Smooth muscle cell (in vitro differentiated cells): ENCODE results near the gene SLC43A3. TPM values are rescaled to one million over a fixed set of nuclear protein-coding genes. Genes with fewer than 3 reads are reported as not detected.

Experiments
- DNase-seq: peaks from one replicate; lab custom pipeline; 2025; ENCODE audit not compliant: unreplicated experiment; lab: John Stamatoyannopoulos, UW
- H2AFZ ChIP-seq: fragments of 200-600 bp; sonication (generic); 2 replicates; pipeline ENCODE4 v1.6.0; 2016; ENCODE audit warnings: antibody characterized with exemption, low read depth, mild to moderate bottlenecking
- H3F3A ChIP-seq: fragments of 200-600 bp; sonication (generic); 2 replicates; pipeline ENCODE4 v1.6.0; 2017; ENCODE audit warnings: antibody characterized with exemption, low read depth
- H3K27ac ChIP-seq: fragments of 200-600 bp; sonication (generic); 2 replicates; pipeline ENCODE4 v1.5.1; 2016; ENCODE audit warnings: low read depth, mild to moderate bottlenecking
- H3K27me3 ChIP-seq: fragments of 200-600 bp; sonication (generic); 2 replicates; pipeline ENCODE4 v1.6.1; 2016; ENCODE audit warnings: low read depth, mild to moderate bottlenecking
- H3K36me3 ChIP-seq: fragments of 200-600 bp; sonication (generic); 2 replicates; pipeline ENCODE4 v1.5.1; 2016; ENCODE audit warnings: low read depth
- H3K4me1 ChIP-seq: fragments of 200-600 bp; sonication (generic); 2 replicates; pipeline ENCODE4 v1.5.1; 2016; ENCODE audit warnings: low read depth
- H3K4me2 ChIP-seq: fragments of 200-600 bp; sonication (generic); 2 replicates; pipeline ENCODE4 v1.6.0; 2016; ENCODE audit warnings: mild to moderate bottlenecking
- H3K4me3 ChIP-seq: fragments of 200-600 bp; sonication (generic); 2 replicates; pipeline ENCODE4 v1.5.1; 2016; ENCODE audit warnings: mild to moderate bottlenecking
- H3K79me2 ChIP-seq: fragments of 200-600 bp; sonication (generic); 2 replicates; pipeline ENCODE4 v1.6.0; 2016; ENCODE audit warnings: low read depth, mild to moderate bottlenecking
- H3K9ac ChIP-seq: fragments of 200-600 bp; sonication (generic); 2 replicates; pipeline ENCODE4 v1.6.0; 2016; ENCODE audit warnings: low read depth
- H3K9me3 ChIP-seq: fragments of 200-600 bp; sonication (generic); replicated peaks from 2 replicates; pipeline ENCODE4 v1.5.1; 2016; ENCODE audit warnings: low read depth
- H4K20me1 ChIP-seq: fragments of 200-600 bp; sonication (generic); 2 replicates; pipeline ENCODE4 v1.6.0; 2016; ENCODE audit warnings: low read depth
- WGBS: methylation state at CpG from one replicate; pipeline ENCODE4 v1.1.7; 2016; ENCODE audit warnings: low lambda C conversion rate; 5-methylcytosine and 5-hydroxymethylcytosine counted together
- polyA plus RNA-seq: library from polyadenylated mRNA; unstranded; fragments of >200 nt; fragmentation: Nextera tagmentation; extraction: Ambion mirVana; gene quantifications from 2 replicates; pipeline ENCODE4 v1.2.1, GENCODE V29; 2016
- small RNA-seq: library from RNA; depleted of rRNA; stranded (forward); fragments of <200 nt; gene quantifications from one replicate; pipeline ENCODE3, GENCODE V24; 2014
- total RNA-seq: library from RNA; depleted of rRNA; stranded (reverse); fragments of >200 nt; gene quantifications from 2 replicates; pipeline ENCODE4 v1.2.3, GENCODE V29; 2014
- TF ChIP-seq, protein P1 (sequence below): fragments of 200-600 bp; sonication (generic); IDR thresholded peaks from 2 replicates; pipeline ENCODE4 v1.5.1; 2017; ENCODE audit warnings: borderline replicate concordance, mild to moderate bottlenecking, antibody characterized with exemption; ENCODE audit not compliant: insufficient read depth, poor library complexity, severe bottlenecking

The SLC43A3 gene
- total and polyA plus RNA-seq, 2 experiments from 2014 or later = 9.3 to 12.8 TPM

- H3F3A ChIP-seq = peaks cover 17% of the 10 kb centered on the region
- no peaks in the 10 kb centered on the region for H3K79me2 ChIP-seq
- no peak overlapping the region for H3K4me3 ChIP-seq
- H3K9ac ChIP-seq = no peak overlapping the region
- peaks cover 27% of the 10 kb centered on the region for H3K4me1 ChIP-seq
- H2AFZ ChIP-seq = no peak overlapping the region
- no peak overlapping the region for H3K4me2 ChIP-seq
- H4K20me1 ChIP-seq = no peaks in the 10 kb centered on the region
- peak overlapping the region; percentile 44 for H3K27ac ChIP-seq
- no peaks in the 10 kb centered on the region for H3K9me3 ChIP-seq
- DNase-seq = no peak
- no peaks in the 10 kb centered on the region for H3K36me3 ChIP-seq
- WGBS = 53% methylated on average over 9 of the region's 9 CpGs
- TF ChIP-seq, protein P1, sequence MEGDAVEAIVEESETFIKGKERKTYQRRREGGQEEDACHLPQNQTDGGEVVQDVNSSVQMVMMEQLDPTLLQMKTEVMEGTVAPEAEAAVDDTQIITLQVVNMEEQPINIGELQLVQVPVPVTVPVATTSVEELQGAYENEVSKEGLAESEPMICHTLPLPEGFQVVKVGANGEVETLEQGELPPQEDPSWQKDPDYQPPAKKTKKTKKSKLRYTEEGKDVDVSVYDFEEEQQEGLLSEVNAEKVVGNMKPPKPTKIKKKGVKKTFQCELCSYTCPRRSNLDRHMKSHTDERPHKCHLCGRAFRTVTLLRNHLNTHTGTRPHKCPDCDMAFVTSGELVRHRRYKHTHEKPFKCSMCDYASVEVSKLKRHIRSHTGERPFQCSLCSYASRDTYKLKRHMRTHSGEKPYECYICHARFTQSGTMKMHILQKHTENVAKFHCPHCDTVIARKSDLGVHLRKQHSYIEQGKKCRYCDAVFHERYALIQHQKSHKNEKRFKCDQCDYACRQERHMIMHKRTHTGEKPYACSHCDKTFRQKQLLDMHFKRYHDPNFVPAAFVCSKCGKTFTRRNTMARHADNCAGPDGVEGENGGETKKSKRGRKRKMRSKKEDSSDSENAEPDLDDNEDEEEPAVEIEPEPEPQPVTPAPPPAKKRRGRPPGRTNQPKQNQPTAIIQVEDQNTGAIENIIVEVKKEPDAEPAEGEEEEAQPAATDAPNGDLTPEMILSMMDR = no peak
- peaks cover 4% of the 10 kb centered on the region for H3K27me3 ChIP-seq
These were observed 68.4 kb downstream of the SLC43A3 start for GRCh38 chr11:57358543-57358961.

DNA sequence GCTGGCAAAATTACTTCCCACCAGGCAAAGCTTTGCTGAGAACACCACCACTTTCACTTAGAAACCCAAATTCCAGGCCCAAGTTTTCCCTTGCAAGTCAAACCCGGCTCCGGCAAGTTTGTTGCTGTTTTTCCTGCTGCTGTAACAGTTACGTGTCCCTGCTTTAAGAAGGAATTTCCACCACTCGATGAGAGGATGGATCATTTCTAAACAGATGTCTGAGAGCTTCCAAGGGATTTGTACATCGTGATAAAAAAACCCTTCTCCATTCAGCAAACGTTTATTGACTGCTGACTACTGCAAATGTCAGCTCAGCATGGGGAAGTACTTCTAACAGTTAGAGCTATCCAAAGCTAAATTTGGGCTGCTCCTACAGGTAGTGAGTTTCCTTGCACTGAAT is 69.1 kb downstream of the SLC43A3 start:
- WGBS = 25% methylated on average over 6 of the region's 6 CpGs
- H3K36me3 ChIP-seq = no peaks in the 10 kb centered on the region
- no peak for DNase-seq
- H3K4me3 ChIP-seq = no peak overlapping the region
- H3K27me3 ChIP-seq = peaks cover 4% of the 10 kb centered on the region
- H3K4me2 ChIP-seq = peak overlapping the region; percentile 56
- peaks cover 34% of the 10 kb centered on the region for H3K4me1 ChIP-seq
- no peaks in the 10 kb centered on the region for H4K20me1 ChIP-seq
- no peaks in the 10 kb centered on the region for H3K79me2 ChIP-seq
- H3F3A ChIP-seq = peaks cover 17% of the 10 kb centered on the region
- no peak overlapping the region for H2AFZ ChIP-seq
- TF ChIP-seq, protein P1 = no peak
- no peaks in the 10 kb centered on the region for H3K9me3 ChIP-seq
- H3K9ac ChIP-seq = no peak overlapping the region
- H3K27ac ChIP-seq = peak overlapping the region; percentile 44

DNA sequence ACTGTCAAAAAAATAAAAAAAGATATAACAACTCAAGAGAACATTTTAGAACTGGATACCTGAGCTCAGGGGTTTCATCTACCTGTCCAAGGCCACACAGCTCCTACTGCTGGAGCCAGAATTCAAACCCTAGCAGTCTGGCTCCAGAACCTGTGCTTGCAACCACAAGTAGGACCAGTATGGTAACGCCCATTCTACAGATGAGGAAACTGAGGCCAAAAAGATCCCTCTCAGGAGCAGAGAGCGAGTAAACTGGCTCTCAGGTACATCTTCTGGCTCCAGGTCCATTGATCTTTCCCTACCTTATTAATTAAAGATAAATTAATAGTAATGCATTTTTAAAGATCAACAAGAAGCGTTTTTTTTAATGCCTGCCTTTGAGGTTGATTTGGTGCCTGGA is 69.6 kb downstream of the SLC43A3 start:
- TF ChIP-seq, protein P1 = no peak
- no peaks in the 10 kb centered on the region for H3K36me3 ChIP-seq
- peak overlapping the region; percentile 56 for H3K4me2 ChIP-seq
- 91% methylated on average over 3 of the region's 3 CpGs for whole genome bisulfite sequencing
- no peak overlapping the region for H3K9ac ChIP-seq
- DNase-seq = no peak
- H2AFZ ChIP-seq = no peak overlapping the region
- H3F3A ChIP-seq = peaks cover 17% of the 10 kb centered on the region
- no peaks in the 10 kb centered on the region for H3K79me2 ChIP-seq
- peaks cover 35% of the 10 kb centered on the region for H3K4me1 ChIP-seq
- peak overlapping the region; percentile 44 for H3K27ac ChIP-seq
- no peak overlapping the region for H3K4me3 ChIP-seq
- no peaks in the 10 kb centered on the region for H3K9me3 ChIP-seq
- H3K27me3 ChIP-seq = peaks cover under 1% of the 10 kb centered on the region
- no peaks in the 10 kb centered on the region for H4K20me1 ChIP-seq

Small RNA genes lying within 50 kb of the gene (small RNA-seq; reads per million reads assigned to genes)
- not detected for gene RNA5SP341

Other genes starting within 250 kb of the SLC43A3 start
- 0.18 TPM in 1 of 2 replicates, not detected in the other for gene LRRC55, start 245.2 kb downstream of the SLC43A3 start, total RNA-seq
- gene LRRC55, start 245.2 kb downstream of the SLC43A3 start, polyA plus RNA-seq = 0.04 and 0.10 TPM in 2 replicates
- gene APLNR, start 189.9 kb downstream of the SLC43A3 start, total RNA-seq = 98.5 and 103 TPM in 2 replicates
- gene APLNR, start 189.9 kb downstream of the SLC43A3 start, polyA plus RNA-seq = 121 and 214 TPM in 2 replicates
- 39.0 and 46.3 TPM in 2 replicates for gene TNKS1BP1, start 102.2 kb downstream of the SLC43A3 start, total RNA-seq
- 86.3 and 118 TPM in 2 replicates for gene TNKS1BP1, start 102.2 kb downstream of the SLC43A3 start, polyA plus RNA-seq
- 57.6 and 64.9 TPM in 2 replicates for gene SSRP1, start 91.2 kb downstream of the SLC43A3 start, total RNA-seq
- gene SSRP1, start 91.2 kb downstream of the SLC43A3 start, polyA plus RNA-seq = 46.0 and 53.2 TPM in 2 replicates
- not detected in 2 replicates for gene P2RX3, start 88.8 kb downstream of the SLC43A3 start, total RNA-seq
- gene P2RX3, start 88.8 kb downstream of the SLC43A3 start, polyA plus RNA-seq = 0.19 TPM in 1 of 2 replicates, not detected in the other
- not detected in 2 replicates for gene PRG3, start 46.0 kb downstream of the SLC43A3 start, total RNA-seq
- gene PRG3, start 46.0 kb downstream of the SLC43A3 start, polyA plus RNA-seq = not detected in 2 replicates
- not detected in 2 replicates for gene PRG2, start 36.5 kb downstream of the SLC43A3 start, total RNA-seq
- not detected in 2 replicates for gene PRG2, start 36.5 kb downstream of the SLC43A3 start, polyA plus RNA-seq
- 0.18 TPM in 1 of 2 replicates, not detected in the other for gene RTN4RL2, start 33.4 kb upstream of the SLC43A3 start, total RNA-seq
- 0.34 and 0.76 TPM in 2 replicates for gene RTN4RL2, start 33.4 kb upstream of the SLC43A3 start, polyA plus RNA-seq
- gene SLC43A1, start 88.6 kb upstream of the SLC43A3 start, total RNA-seq = 1.3 and 9.4 TPM in 2 replicates
- 7.3 and 7.4 TPM in 2 replicates for gene SLC43A1, start 88.6 kb upstream of the SLC43A3 start, polyA plus RNA-seq
- 31.1 and 34.2 TPM in 2 replicates for gene TIMM10, start 103.6 kb upstream of the SLC43A3 start, total RNA-seq
- 108 and 110 TPM in 2 replicates for gene TIMM10, start 103.6 kb upstream of the SLC43A3 start, polyA plus RNA-seq
- not detected in 2 replicates for gene SMTNL1, start 110.5 kb upstream of the SLC43A3 start, total RNA-seq
- gene SMTNL1, start 110.5 kb upstream of the SLC43A3 start, polyA plus RNA-seq = not detected in 2 replicates
- 14.4 and 15.1 TPM in 2 replicates for gene UBE2L6, start 140.6 kb upstream of the SLC43A3 start, total RNA-seq
- 28.2 and 28.8 TPM in 2 replicates for gene UBE2L6, start 140.6 kb upstream of the SLC43A3 start, polyA plus RNA-seq
- 31.0 and 47.8 TPM in 2 replicates for gene SERPING1, start 170.6 kb upstream of the SLC43A3 start, total RNA-seq
- gene SERPING1, start 170.6 kb upstream of the SLC43A3 start, polyA plus RNA-seq = 80.3 and 95.8 TPM in 2 replicates
- gene YPEL4, start 222.8 kb upstream of the SLC43A3 start, total RNA-seq = 0.18 and 2.5 TPM in 2 replicates
- gene YPEL4, start 222.8 kb upstream of the SLC43A3 start, polyA plus RNA-seq = 2.0 and 2.9 TPM in 2 replicates
- gene CLP1, start 230.6 kb upstream of the SLC43A3 start, total RNA-seq = 18.3 and 23.0 TPM in 2 replicates
- 18.0 and 19.7 TPM in 2 replicates for gene CLP1, start 230.6 kb upstream of the SLC43A3 start, polyA plus RNA-seq
- gene ZDHHC5, start 241.0 kb upstream of the SLC43A3 start, total RNA-seq = 37.2 and 38.0 TPM in 2 replicates
- gene ZDHHC5, start 241.0 kb upstream of the SLC43A3 start, polyA plus RNA-seq = 33.2 and 34.5 TPM in 2 replicates